Neuronal stem cell (in vitro differentiated cells): ENCODE results near the gene ARHGAP26.

ENCODE experiments used
- DNase-seq: peaks from one replicate; pipeline ENCODE4 v3.0.0-alpha.2; 2013; ENCODE audit warnings: low spot score
- H2AFZ ChIP-seq: one replicate; pipeline ENCODE4 v1.6.1; 2013; ENCODE audit warnings: mild to moderate bottlenecking, low read length, inconsistent platforms
- H2AK5ac ChIP-seq: 2 replicates; pipeline ENCODE4 v1.6.1; 2013; ENCODE audit warnings: low read depth, mild to moderate bottlenecking, inconsistent platforms, low read length, moderate library complexity, mixed read lengths
- H2BK120ac ChIP-seq: 2 replicates; pipeline ENCODE4 v1.6.1; 2013; ENCODE audit warnings: low read depth, mild to moderate bottlenecking, inconsistent platforms, low read length, moderate library complexity, mixed read lengths
- H2BK12ac ChIP-seq: one replicate; pipeline ENCODE4 v1.6.1; 2013; ENCODE audit warnings: low read length, inconsistent platforms
- H2BK15ac ChIP-seq: 2 replicates; pipeline ENCODE4 v1.6.1; 2013; ENCODE audit warnings: mild to moderate bottlenecking, low read length, inconsistent platforms, mixed read lengths
- H2BK5ac ChIP-seq: one replicate; pipeline ENCODE4 v1.6.1; 2013; ENCODE audit warnings: inconsistent platforms, mild to moderate bottlenecking, low read length, moderate library complexity
- H3K14ac ChIP-seq: one replicate; pipeline ENCODE4 v1.6.1; 2013; ENCODE audit warnings: low read length, inconsistent platforms
- H3K18ac ChIP-seq: 2 replicates; pipeline ENCODE4 v1.6.1; 2013; ENCODE audit warnings: low read length, inconsistent platforms
- H3K23ac ChIP-seq: 2 replicates; pipeline ENCODE4 v1.6.1; 2013; ENCODE audit warnings: low read depth, mild to moderate bottlenecking, mixed read lengths, low read length, inconsistent platforms; ENCODE audit not compliant: poor library complexity
- H3K27ac ChIP-seq: replicated peaks from 3 replicates; pipeline ENCODE4 v1.5.1; 2013; ENCODE audit warnings: low read length, inconsistent platforms
- H3K27me3 ChIP-seq, 3 experiments: 2 replicates each; pipeline ENCODE4 v1.6.1; 2013; ENCODE audit warnings: low read length in 3 of 3, mild to moderate bottlenecking in 2 of 3, inconsistent platforms in 1 of 3, low read depth in 1 of 3, mixed read lengths in 1 of 3, moderate library complexity in 1 of 3; ENCODE audit not compliant: control insufficient read depth in 3 of 3, insufficient read depth in 3 of 3
- H3K36me3 ChIP-seq, 2 donors: replicated peaks in 1 of 2; 2 replicates each; pipeline ENCODE4 v1.6.1; 2013; ENCODE audit warnings: low read length in 2 of 2; ENCODE audit not compliant: control insufficient read depth in 2 of 2, insufficient read depth in 2 of 2
- H3K4ac ChIP-seq: 2 replicates; pipeline ENCODE4 v1.6.1; 2013; ENCODE audit warnings: inconsistent platforms, mild to moderate bottlenecking, low read length, moderate library complexity
- H3K4me1 ChIP-seq, 2 donors: 1 replicate in 1 of 2; 2 replicates in 1 of 2; pipeline ENCODE4 v1.6.1; 2013; ENCODE audit warnings: low read length in 2 of 2, low read depth in 1 of 2; ENCODE audit not compliant: control insufficient read depth in 2 of 2, insufficient read depth in 1 of 2
- H3K4me2 ChIP-seq: one replicate; pipeline ENCODE4 v1.6.1; 2013; ENCODE audit warnings: mild to moderate bottlenecking, low read length, inconsistent platforms; ENCODE audit not compliant: insufficient read depth, poor library complexity, severe bottlenecking
- H3K4me3 ChIP-seq, 2 donors: 2 replicates each; pipeline ENCODE4 v1.5.1; 2013; ENCODE audit warnings: low read length in 2 of 2, mild to moderate bottlenecking in 2 of 2, inconsistent platforms in 1 of 2, moderate library complexity in 1 of 2
- H3K79me1 ChIP-seq: one replicate; pipeline ENCODE4 v1.6.1; 2013; ENCODE audit warnings: low read depth, mild to moderate bottlenecking, inconsistent platforms, low read length, moderate library complexity
- H3K9ac ChIP-seq: one replicate; pipeline ENCODE4 v1.6.1; 2013; ENCODE audit warnings: mild to moderate bottlenecking, low read depth, low read length, inconsistent platforms; ENCODE audit not compliant: poor library complexity
- H3K9me3 ChIP-seq, 2 donors: replicated peaks in 1 of 2; 2 replicates each; pipeline versions ENCODE3 to v1.6.1; 2013; ENCODE audit warnings: low read length in 2 of 2, mild to moderate bottlenecking in 2 of 2, inconsistent platforms in 1 of 2, low read depth in 1 of 2, mixed read lengths in 1 of 2, moderate library complexity in 1 of 2; ENCODE audit not compliant: control insufficient read depth in 2 of 2, insufficient read depth in 1 of 2
- H4K8ac ChIP-seq: one replicate; pipeline ENCODE4 v1.6.1; 2013; ENCODE audit warnings: low read depth, mild to moderate bottlenecking, inconsistent platforms, low read length, moderate library complexity
- H4K91ac ChIP-seq: one replicate; pipeline ENCODE4 v1.6.1; 2013; ENCODE audit warnings: low read length, low read depth, mild to moderate bottlenecking, inconsistent platforms; ENCODE audit not compliant: poor library complexity
- WGBS, 2 donors: extraction: QIAGEN DNeasy Blood & Tissue Kit; methylation state at CpG; one replicate each; pipeline ENCODE4 v1.1.7; 2013; ENCODE audit warnings: missing lambda C conversion rate in 2 of 2, mixed read lengths in 1 of 2; ENCODE audit not compliant: insufficient read length in 2 of 2, insufficient replicate concordance in 1 of 2; ENCODE audit errors: extremely low coverage in 2 of 2; 5-methylcytosine and 5-hydroxymethylcytosine counted together

The ARHGAP26 gene

DNA sequence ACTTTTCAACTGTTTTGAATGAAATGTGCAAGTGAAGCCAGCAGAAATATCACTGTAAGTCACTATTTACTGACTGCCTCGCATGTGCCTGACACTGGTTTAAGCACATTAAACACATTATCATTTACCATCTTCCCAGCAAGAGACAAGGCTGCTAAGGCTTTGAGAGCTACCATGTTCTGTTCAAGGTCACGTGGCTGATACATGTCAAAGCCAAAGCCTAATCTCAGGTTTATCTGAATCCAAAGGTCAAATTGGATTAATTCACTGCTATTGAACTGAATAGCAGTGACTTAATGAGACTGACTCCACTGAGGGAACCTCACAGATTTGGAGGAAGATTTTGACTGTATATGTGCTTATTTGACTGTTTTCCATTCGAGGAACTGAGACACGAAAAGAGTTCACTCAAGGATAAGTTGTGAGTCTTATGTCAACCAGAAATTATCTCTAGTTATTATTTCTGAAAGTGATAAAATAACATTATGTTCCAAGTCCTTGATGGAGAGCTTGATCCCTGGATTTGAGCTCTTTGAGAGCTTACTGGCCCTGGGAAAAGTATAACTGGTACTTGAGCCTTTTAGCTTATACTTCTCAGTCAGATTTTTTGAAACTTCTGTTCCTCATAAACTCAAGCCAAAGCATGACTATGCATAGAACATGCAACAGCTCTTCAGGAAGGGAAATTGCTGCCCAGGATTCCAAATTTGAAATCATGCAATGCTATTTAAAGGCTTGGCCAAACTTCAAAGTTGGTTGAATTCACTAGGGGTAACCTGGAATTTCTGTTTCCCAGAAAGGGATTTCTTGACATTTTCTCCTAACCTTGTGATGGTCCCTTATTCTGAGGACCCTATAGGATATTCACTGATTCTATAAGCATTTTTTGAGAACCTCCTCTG is 23.4 kb upstream of the ARHGAP26 start:
- Histone ChIP-seq H2BK120ac (no peak overlapping the region), H4K91ac (no peak overlapping the region), H2BK5ac (no peak overlapping the region), H3K27me3 (no peaks in the 10 kb centered on the region), H3K36me3 (no peaks in the 10 kb centered on the region), H3K4me3 (no peak overlapping the region), H4K8ac (no peak overlapping the region), H3K23ac (no peak overlapping the region), H2AFZ (no peak overlapping the region), H3K18ac (no peak overlapping the region), H3K4me2 (no peak overlapping the region), H3K14ac (no peak overlapping the region), H3K27ac (no peak overlapping the region), H3K9me3 (no peaks in the 10 kb centered on the region), H3K4me1 (peaks cover 5 to 16% of the 10 kb centered on the region in 2 donors), H2AK5ac (no peak overlapping the region), H3K79me1 (no peaks in the 10 kb centered on the region), H3K4ac (no peak overlapping the region), H2BK12ac (no peak overlapping the region), H2BK15ac (no peak overlapping the region), H3K9ac (no peak overlapping the region)
- WGBS, 2 donors: no CpG with 5 or more reads among the region's 4 CpGs
- DNase-seq: no peak

DNA sequence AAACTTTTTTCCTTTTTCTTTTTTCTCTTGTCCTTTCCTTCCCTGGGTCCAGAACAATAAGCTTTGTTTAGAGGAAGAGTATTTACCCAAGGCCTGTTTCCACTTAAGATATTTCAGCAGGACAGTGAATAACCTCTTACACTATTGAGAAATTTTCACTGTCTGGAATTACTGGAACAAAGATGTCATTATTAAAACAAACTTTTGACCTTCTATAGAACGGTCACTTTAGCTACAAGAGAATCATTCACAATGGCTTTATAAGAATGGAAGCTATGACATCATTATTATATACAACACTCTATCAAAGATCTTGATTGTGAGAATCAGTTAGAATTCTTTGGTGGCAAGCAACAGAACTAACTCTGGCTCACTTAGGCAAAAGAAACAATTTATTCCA is 22.0 kb upstream of the ARHGAP26 start:
- H4K91ac ChIP-seq: no peak overlapping the region

DNA sequence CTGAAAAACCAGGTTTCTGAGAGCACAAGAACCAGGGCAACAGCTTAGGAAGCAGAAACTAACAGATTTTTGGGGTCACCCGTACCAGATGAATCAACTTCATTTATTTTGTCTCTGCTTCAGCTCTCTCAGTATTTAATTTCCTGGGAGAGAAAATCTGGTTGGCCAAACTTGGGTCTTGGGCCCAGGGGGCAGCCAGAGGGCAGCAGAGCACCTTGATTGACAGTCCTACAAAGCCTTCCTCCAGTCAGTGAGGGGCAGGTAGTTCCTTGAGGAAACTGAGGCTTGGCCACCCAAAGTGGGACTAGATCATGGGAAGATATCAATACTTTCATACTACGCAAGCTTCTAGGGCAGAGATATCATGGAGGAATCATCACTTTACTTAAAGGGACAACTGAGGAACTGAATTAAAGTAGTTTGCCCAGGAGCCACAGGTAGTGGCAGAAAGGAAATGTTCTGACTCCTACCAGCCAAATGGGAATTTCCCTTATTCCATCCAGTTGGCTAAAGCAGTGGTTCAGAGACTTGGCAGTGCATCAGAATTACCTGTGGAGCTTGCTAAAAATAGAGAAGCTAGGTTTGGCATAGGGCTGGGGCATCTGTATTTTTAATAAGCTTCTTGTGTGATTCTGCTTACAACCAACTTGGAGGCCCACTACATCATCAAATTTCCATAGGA is 21.5 kb upstream of the ARHGAP26 start:
- H3K4me2 ChIP-seq: no peak overlapping the region
- no peak overlapping the region for H3K4ac ChIP-seq
- peaks cover 0 to 10% of the 10 kb centered on the region in 2 donors for H3K4me1 ChIP-seq
- no peak overlapping the region for H3K27ac ChIP-seq
- H2BK5ac ChIP-seq: no peak overlapping the region
- H3K9me3 ChIP-seq: no peaks in the 10 kb centered on the region
- H4K8ac ChIP-seq: no peak overlapping the region
- H3K79me1 ChIP-seq: no peaks in the 10 kb centered on the region
- no peak overlapping the region for H2AFZ ChIP-seq
- H4K91ac ChIP-seq: no peak overlapping the region
- H3K9ac ChIP-seq: no peak overlapping the region
- peak; percentile 26 for DNase-seq
- H2BK12ac ChIP-seq: no peak overlapping the region
- WGBS, 2 donors: no CpG with 5 or more reads among the region's 2 CpGs
- H3K27me3 ChIP-seq: no peaks in the 10 kb centered on the region
- no peak overlapping the region for H2AK5ac ChIP-seq
- H3K23ac ChIP-seq: no peak overlapping the region
- H2BK15ac ChIP-seq: no peak overlapping the region
- no peak overlapping the region for H3K18ac ChIP-seq
- H3K4me3 ChIP-seq: no peak overlapping the region
- no peaks in the 10 kb centered on the region for H3K36me3 ChIP-seq
- no peak overlapping the region for H2BK120ac ChIP-seq
- no peak overlapping the region for H3K14ac ChIP-seq

More for the DNA sequence above, 22.0 kb upstream of the ARHGAP26 start:
- no peak overlapping the region for H3K4me2 ChIP-seq
- no peak overlapping the region for H3K18ac ChIP-seq
- no peak overlapping the region for H2BK120ac ChIP-seq
- H2BK5ac ChIP-seq: no peak overlapping the region
- no peak overlapping the region for H2AFZ ChIP-seq
- no CpG with 5 or more reads among the region's 1 CpG for WGBS, 2 donors
- no peak overlapping the region for H3K4ac ChIP-seq
- H3K79me1 ChIP-seq: no peaks in the 10 kb centered on the region
- no peak overlapping the region for H3K9ac ChIP-seq
- H3K9me3 ChIP-seq: no peaks in the 10 kb centered on the region
- H3K4me1 ChIP-seq: peaks cover 4 to 13% of the 10 kb centered on the region in 2 donors
- H3K27me3 ChIP-seq: no peaks in the 10 kb centered on the region
- no peak overlapping the region for H2BK12ac ChIP-seq
- H2AK5ac ChIP-seq: no peak overlapping the region
- no peak for DNase-seq
- no peak overlapping the region for H3K23ac ChIP-seq
- H4K8ac ChIP-seq: no peak overlapping the region
- no peak overlapping the region for H2BK15ac ChIP-seq
- H3K14ac ChIP-seq: no peak overlapping the region
- no peaks in the 10 kb centered on the region for H3K36me3 ChIP-seq
- no peak overlapping the region for H3K27ac ChIP-seq
- no peak overlapping the region for H3K4me3 ChIP-seq

DNA sequence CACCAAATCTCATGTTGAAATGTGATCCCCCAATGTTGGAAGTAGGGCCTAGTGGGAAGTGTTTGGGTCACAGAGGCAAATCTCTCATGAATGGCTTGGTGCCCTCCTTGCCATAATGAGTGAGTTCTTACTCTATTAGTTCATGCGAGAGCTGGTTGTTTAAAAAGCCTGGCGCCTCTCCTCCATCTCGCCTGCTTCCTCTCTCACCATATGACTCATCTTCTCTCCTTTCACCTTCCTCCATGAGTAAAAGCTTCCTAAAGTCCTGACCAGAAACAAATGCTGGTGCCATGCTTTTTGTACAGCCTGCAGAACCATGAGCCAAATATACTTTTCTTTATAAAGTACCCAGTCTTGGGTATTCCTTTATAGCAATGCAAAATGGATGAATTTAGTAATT is 20.9 kb upstream of the ARHGAP26 start:
- Histone ChIP-seq H4K91ac (no peak overlapping the region), H3K18ac (no peak overlapping the region), H2BK5ac (no peak overlapping the region), H3K27ac (no peak overlapping the region), H4K8ac (no peak overlapping the region), H3K9ac (no peak overlapping the region), H3K36me3 (no peaks in the 10 kb centered on the region), H2BK120ac (no peak overlapping the region), H2BK12ac (no peak overlapping the region), H3K4me1 (peaks cover 0 to 4% of the 10 kb centered on the region in 2 donors), H3K4me2 (no peak overlapping the region), H2AFZ (no peak overlapping the region), H3K27me3 (no peaks in the 10 kb centered on the region), H3K14ac (no peak overlapping the region), H2AK5ac (no peak overlapping the region), H2BK15ac (no peak overlapping the region), H3K23ac (no peak overlapping the region), H3K9me3 (no peaks in the 10 kb centered on the region), H3K4ac (no peak overlapping the region), H3K4me3 (no peak overlapping the region), H3K79me1 (no peaks in the 10 kb centered on the region)
- no CpG with 5 or more reads among the region's 3 CpGs for WGBS, 2 donors
- no peak for DNase-seq
